ENCODE data around the gene THRB. TPM values are rescaled to one million over a fixed set of nuclear protein-coding genes. Genes with fewer than 3 reads are reported as not detected.
A peak's percentile ranks its signal among the peaks of the same experiment; 100 is the strongest.

The THRB gene
- total and polyA plus RNA-seq, 9 of the 15 experiments (the other 6 are each of a cell fraction or from before 2014, with no cell fraction given) = 1.7 to 14.9 (median 6.9) TPM

GRCh38 chr3:24227635-24228034, 267.0 kb downstream of the THRB start:
- Histone ChIP-seq H3K4me3 (no peak overlapping the region), H3K9me3 (replicated peaks; ENCODE audit: control insufficient read depth, insufficient read depth, low read depth, low read length) (no peaks in the 10 kb centered on the region), H3K27me3 (ENCODE audit: control insufficient read depth in 2 of 2, insufficient read depth in 2 of 2, low read length in 2 of 2) (no peaks in the 10 kb centered on the region), H3K27ac (ENCODE audit: extremely low read depth, low read depth, low read length) (no peak overlapping the region), H3K4me2 (ENCODE audit: insufficient read depth, low read length) (no peak overlapping the region), H3K9ac (ENCODE audit: insufficient read depth in 1 of 2, low read depth in 2 of 2, low read length in 2 of 2) (no peak overlapping the region), H3K79me2 (ENCODE audit: control insufficient read depth, insufficient read depth, low read length) (no peaks in the 10 kb centered on the region), H3K4me1 (replicated peaks in 1 of 2; ENCODE audit: control insufficient read depth in 2 of 2, insufficient read depth in 2 of 2, low read length in 2 of 2) (no peaks in the 10 kb centered on the region), H3K9me1 (ENCODE audit: control insufficient read depth, insufficient read depth, low read length) (no peaks in the 10 kb centered on the region), H3K36me3 (ENCODE audit: control insufficient read depth, insufficient read depth, low read length) (no peaks in the 10 kb centered on the region), H2AFZ (ENCODE audit: low read depth, low read length) (no peak overlapping the region), H4K20me1 (replicated peaks; ENCODE audit: control insufficient read depth, insufficient read depth, low read length) (no peaks in the 10 kb centered on the region)
- DNase-seq (ENCODE audit: extremely low read depth in 1 of 4, low spot score in 3 of 4) = no peak
- BruUV-seq (replicated peaks) = no TSS peak
- CTCF ChIA-PET (ENCODE audit: low intra/inter-chr PET ratio) = no interaction called here
- intact Hi-C loops (cut with micrococcal nuclease) = no loop called here
- in situ Hi-C loops (cut with MboI) = no loop called here
- no peak for ATAC-seq
- FAIRE-seq = no peak
- peak; percentile 89 for TF ChIP-seq RFX1 (IDR thresholded peaks at IDR 0.05)
- no peak for TF ChIP-seq CBX2 (IDR thresholded peaks at IDR 0.05; ENCODE audit: insufficient read depth, low read length, poor library complexity, severe bottlenecking)
- POLR2A ChIA-PET = interaction anchor here (1.0 kb wide), 1 partner anchor 15 kb away, joined by 6 read pairs; no protein-coding TSS in a partner anchor
- 6% methylated on average over 3 of the region's 3 CpGs for WGBS (ENCODE audit: insufficient coverage, low coverage, missing lambda C conversion rate)

GRCh38 chr3:24226397-24226796, 268.3 kb downstream of the THRB start:
- Histone ChIP-seq H3K36me3 (ENCODE audit: control insufficient read depth, insufficient read depth, low read length) (no peaks in the 10 kb centered on the region), H4K20me1 (replicated peaks; ENCODE audit: control insufficient read depth, insufficient read depth, low read length) (no peaks in the 10 kb centered on the region), H3K4me2 (ENCODE audit: insufficient read depth, low read length) (no peak overlapping the region), H3K9ac (ENCODE audit: insufficient read depth in 1 of 2, low read depth in 2 of 2, low read length in 2 of 2) (no peak overlapping the region), H3K27me3 (ENCODE audit: control insufficient read depth in 2 of 2, insufficient read depth in 2 of 2, low read length in 2 of 2) (no peaks in the 10 kb centered on the region), H3K4me1 (replicated peaks in 1 of 2; ENCODE audit: control insufficient read depth in 2 of 2, insufficient read depth in 2 of 2, low read length in 2 of 2) (no peaks in the 10 kb centered on the region), H2AFZ (ENCODE audit: low read depth, low read length) (no peak overlapping the region), H3K9me3 (replicated peaks; ENCODE audit: control insufficient read depth, insufficient read depth, low read depth, low read length) (no peaks in the 10 kb centered on the region), H3K27ac (ENCODE audit: extremely low read depth, low read depth, low read length) (no peak overlapping the region), H3K4me3 (no peak overlapping the region), H3K9me1 (ENCODE audit: control insufficient read depth, insufficient read depth, low read length) (no peaks in the 10 kb centered on the region), H3K79me2 (ENCODE audit: control insufficient read depth, insufficient read depth, low read length) (no peaks in the 10 kb centered on the region)
- DNase-seq (ENCODE audit: extremely low read depth in 1 of 4, low spot score in 3 of 4) = no peak
- ChIA-PET CTCF (ENCODE audit: low intra/inter-chr PET ratio) (no interaction called here), POLR2A (interaction anchor here (0.6 kb wide), 1 partner anchor 310 kb away, joined by 3 read pairs; the partner anchor contains the start of genes NKIRAS1 and RPL15)
- intact Hi-C loops (cut with micrococcal nuclease) (no loop called here), in situ Hi-C loops (cut with MboI) (no loop called here)
- no TSS peak for BruUV-seq (replicated peaks)
- ATAC-seq = no peak
- no peak for FAIRE-seq
- WGBS (ENCODE audit: insufficient coverage, low coverage, missing lambda C conversion rate) = 35% methylated on average over 2 of the region's 2 CpGs
- TF ChIP-seq PHB2 (IDR thresholded peaks at IDR 0.05; ENCODE audit: low read depth) (no peak), PTRF (tag; IDR thresholded peaks at IDR 0.05) (no peak)
- TF ChIP-seq, protein P1, sequence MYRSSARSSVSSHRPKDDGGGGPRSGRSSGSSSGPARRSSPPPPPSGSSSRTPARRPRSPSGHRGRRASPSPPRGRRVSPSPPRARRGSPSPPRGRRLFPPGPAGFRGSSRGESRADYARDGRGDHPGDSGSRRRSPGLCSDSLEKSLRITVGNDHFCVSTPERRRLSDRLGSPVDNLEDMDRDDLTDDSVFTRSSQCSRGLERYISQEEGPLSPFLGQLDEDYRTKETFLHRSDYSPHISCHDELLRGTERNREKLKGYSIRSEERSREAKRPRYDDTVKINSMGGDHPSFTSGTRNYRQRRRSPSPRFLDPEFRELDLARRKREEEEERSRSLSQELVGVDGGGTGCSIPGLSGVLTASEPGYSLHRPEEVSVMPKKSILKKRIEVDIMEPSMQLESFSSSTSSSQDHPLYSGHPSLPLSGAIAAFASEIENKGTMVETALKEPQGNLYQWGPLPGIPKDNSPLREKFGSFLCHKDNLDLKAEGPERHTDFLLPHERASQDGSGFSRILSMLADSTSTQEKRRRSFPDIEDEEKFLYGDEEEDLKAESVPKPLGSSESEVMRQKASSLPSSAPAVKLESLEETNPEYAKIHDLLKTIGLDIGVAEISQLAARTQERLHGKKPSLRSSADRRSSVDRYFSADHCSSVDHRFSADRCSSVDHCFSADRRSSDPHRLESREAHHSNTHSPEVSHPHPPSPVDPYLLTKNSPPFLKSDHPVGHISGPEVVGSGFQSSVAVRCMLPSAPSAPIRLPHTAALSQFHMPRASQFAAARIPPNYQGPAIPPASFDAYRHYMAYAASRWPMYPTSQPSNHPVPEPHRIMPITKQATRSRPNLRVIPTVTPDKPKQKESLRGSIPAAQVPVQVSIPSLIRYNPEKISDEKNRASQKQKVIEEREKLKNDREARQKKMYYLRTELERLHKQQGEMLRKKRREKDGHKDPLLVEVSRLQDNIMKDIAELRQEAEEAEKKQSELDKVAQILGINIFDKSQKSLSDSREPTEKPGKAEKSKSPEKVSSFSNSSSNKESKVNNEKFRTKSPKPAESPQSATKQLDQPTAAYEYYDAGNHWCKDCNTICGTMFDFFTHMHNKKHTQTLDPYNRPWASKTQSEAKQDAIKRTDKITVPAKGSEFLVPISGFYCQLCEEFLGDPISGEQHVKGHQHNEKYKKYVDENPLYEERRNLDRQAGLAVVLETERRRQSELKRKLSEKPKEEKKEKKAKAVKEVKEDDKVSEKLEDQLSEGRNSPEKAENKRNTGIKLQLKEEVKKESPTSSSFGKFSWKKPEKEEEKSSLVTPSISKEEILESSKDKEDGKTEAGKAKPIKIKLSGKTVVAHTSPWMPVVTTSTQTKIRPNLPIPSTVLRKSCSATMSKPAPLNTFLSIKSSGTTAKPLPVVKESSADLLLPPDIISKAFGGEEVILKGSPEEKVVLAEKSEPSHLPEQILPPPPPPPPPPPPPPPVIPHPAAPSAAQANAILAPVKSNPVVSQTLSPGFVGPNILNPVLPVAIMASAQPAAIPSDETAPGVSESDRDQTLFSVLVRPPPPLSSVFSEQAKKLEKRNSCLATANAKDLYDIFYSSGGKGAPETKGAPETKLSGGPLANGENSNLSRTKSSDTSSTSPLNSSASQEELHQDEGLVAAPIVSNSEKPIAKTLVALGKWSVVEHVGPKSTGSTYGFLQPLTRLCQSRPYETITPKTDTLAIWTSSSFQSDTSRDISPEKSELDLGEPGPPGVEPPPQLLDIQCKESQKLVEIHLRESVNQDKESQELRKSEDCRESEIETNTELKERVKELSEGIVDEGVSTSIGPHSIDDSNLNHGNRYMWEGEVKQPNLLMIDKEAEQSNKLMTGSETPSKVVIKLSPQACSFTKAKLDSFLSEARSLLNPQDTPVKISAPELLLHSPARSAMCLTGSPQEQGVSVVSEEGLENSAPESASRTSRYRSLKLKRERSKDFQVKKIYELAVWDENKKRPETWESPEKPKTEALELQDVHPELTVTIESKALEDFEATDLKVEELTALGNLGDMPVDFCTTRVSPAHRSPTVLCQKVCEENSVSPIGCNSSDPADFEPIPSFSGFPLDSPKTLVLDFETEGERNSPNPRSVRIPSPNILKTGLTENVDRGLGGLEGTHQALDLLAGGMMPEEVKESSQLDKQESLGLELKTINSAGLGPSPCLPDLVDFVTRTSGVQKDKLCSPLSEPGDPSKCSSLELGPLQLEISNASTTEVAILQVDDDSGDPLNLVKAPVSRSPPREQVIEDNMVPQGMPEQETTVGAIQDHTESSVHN (IDR thresholded peaks at IDR 0.05; ENCODE audit: borderline replicate concordance in 1 of 2, low read depth in 1 of 2) = no peak
- TF ChIP-seq, protein P2, sequence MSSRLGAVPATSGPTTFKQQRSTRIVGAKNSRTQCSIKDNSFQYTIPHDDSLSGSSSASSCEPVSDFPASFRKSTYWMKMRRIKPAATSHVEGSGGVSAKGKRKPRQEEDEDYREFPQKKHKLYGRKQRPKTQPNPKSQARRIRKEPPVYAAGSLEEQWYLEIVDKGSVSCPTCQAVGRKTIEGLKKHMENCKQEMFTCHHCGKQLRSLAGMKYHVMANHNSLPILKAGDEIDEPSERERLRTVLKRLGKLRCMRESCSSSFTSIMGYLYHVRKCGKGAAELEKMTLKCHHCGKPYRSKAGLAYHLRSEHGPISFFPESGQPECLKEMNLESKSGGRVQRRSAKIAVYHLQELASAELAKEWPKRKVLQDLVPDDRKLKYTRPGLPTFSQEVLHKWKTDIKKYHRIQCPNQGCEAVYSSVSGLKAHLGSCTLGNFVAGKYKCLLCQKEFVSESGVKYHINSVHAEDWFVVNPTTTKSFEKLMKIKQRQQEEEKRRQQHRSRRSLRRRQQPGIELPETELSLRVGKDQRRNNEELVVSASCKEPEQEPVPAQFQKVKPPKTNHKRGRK (tag; IDR thresholded peaks at IDR 0.05) = no peak

Measured in K562 (cell line).